ENCODE results near the gene ERFE. TPM values are rescaled to one million over a fixed set of nuclear protein-coding genes. Genes with fewer than 3 reads are reported as not detected.

ERFE gene
- total and polyA plus RNA-seq, 8 donors = 0.13 to 1.1 (median 0.82) TPM; not detected in 4

DNA sequence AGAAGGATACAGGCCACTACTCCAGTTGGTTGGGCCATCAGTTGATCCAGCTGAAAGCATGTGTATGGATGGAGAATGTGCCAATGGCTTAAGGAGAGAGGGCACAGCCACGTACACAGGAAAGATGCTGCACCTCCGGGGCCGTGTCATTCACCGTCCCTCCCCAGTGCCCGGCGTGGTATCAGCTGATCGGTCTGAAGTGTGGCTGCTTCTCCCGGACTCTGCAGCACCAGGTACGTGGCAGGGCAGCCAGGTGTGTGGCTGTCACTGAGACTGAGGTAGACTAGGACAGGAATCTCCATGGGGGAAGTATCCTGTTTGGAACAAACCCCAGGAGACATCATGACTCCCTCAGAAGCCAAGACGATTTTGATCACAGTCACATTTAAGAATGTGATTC lies 4.2 kb upstream of the ERFE start:
- TF ChIP-seq EP300 (IDR thresholded peaks at IDR 0.05) (no peak), CTCF (IDR thresholded peaks at IDR 0.05) (no peak), POLR2AphosphoS5 (IDR thresholded peaks at IDR 0.05) (no peak), POLR2A (IDR thresholded peaks at IDR 0.05) (no peak)
- no peak for DNase-seq
- no peak overlapping the region for H3K27ac ChIP-seq
- H3K9me3 ChIP-seq = no peaks in the 10 kb centered on the region
- WGBS, 5 donors = 89 to 92% (median 92%) methylated on average over 9 to 10 of the region's 10 CpGs
- no peak overlapping the region for H3K4me3 ChIP-seq
- no peaks in the 10 kb centered on the region for H3K36me3 ChIP-seq
- H3K27me3 ChIP-seq = peaks cover 0 to 22% (median 11%) of the 10 kb centered on the region in 3 donors
- intact Hi-C loops (cut with DNase I; ENCODE audit: low total_unique reads) = no loop called here
- H3K4me1 ChIP-seq = peaks cover 16 to 21% (median 17%) of the 10 kb centered on the region in 4 donors

- intact Hi-C loops (cut with DNase I; ENCODE audit: low total_unique reads) = no loop called here
- Histone ChIP-seq H3K27ac (peak overlapping the region in 3 of 5 donors; percentile 24 to 44 (median 24)), H3K4me1 (peaks cover 17 to 24% (median 22%) of the 10 kb centered on the region in 4 donors), H3K36me3 (no peaks in the 10 kb centered on the region), H3K9me3 (no peaks in the 10 kb centered on the region), H3K27me3 (peaks cover 5 to 29% (median 18%) of the 10 kb centered on the region in 3 donors), H3K4me3 (no peak overlapping the region)
- peak in 1 of 2 donors; percentile 79 for DNase-seq
- 77 to 82% (median 81%) methylated on average over 19 of the region's 19 CpGs for WGBS, 5 donors
- TF ChIP-seq CTCF (IDR thresholded peaks at IDR 0.05) (no peak), POLR2AphosphoS5 (IDR thresholded peaks at IDR 0.05) (peak in 1 of 3 donors; percentile 63)
Measured at GRCh38 chr2:238155051-238155760, 3.6 kb upstream of the ERFE start.

DNA sequence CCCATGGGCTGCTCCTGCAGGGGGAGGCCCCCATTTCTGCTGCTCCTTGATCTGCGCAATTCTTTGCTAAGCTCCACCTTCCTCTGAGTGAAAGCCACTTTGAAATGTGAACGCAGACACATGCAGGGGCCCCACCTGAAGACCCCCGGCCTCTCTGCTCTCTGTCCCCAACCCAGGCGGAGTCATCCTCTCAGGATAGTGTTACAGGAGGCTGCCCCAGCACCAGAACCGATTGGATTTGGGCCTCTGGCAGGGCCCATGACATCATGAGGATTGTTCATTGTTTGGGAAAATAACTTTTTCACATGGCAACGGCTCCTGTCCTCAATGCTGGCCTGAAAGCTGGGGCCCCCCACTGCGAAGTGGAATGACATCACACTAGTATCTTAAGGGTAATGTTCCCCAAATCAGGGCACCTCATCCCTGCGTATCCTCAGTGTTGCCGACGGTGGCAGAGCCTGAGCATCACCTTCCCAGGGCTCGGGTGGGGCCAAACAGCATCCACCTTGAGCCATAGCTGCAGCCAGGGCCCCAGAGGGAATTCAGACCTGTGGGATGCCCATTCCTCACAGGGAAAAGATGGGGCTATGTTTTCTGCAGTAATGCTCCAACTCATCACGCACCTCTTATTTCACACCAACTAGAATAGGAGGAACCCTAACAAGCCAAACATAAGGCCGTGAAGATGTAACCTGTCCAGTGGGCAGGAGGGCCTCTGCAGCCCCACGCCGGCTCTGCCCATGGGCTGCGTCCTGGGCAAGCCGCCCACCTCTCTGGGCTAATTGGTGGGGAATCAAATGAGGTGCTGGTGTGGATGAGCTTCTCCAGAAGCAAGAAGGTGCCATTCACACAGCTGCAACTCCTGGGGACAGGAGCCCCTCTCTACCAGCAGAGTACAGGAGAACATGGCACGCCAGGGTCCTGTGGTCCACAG lies 2.7 kb upstream of the ERFE start:
- 81 to 90% (median 84%) methylated on average over 18 of the region's 18 CpGs for WGBS, 5 donors
- Histone ChIP-seq H3K36me3 (no peaks in the 10 kb centered on the region), H3K27ac (peak overlapping the region in 3 of 5 donors; percentile 24 to 44 (median 24)), H3K9me3 (no peaks in the 10 kb centered on the region), H3K4me1 (peaks cover 17 to 27% (median 24%) of the 10 kb centered on the region in 4 donors), H3K4me3 (no peak overlapping the region), H3K27me3 (peaks cover 5 to 37% (median 22%) of the 10 kb centered on the region in 3 donors)
- TF ChIP-seq POLR2AphosphoS5 (IDR thresholded peaks at IDR 0.05) = no peak
- no peak for TF ChIP-seq CTCF (IDR thresholded peaks at IDR 0.05)
- DNase-seq = no peak
- intact Hi-C loops (cut with DNase I; ENCODE audit: low total_unique reads) = no loop called here

DNA sequence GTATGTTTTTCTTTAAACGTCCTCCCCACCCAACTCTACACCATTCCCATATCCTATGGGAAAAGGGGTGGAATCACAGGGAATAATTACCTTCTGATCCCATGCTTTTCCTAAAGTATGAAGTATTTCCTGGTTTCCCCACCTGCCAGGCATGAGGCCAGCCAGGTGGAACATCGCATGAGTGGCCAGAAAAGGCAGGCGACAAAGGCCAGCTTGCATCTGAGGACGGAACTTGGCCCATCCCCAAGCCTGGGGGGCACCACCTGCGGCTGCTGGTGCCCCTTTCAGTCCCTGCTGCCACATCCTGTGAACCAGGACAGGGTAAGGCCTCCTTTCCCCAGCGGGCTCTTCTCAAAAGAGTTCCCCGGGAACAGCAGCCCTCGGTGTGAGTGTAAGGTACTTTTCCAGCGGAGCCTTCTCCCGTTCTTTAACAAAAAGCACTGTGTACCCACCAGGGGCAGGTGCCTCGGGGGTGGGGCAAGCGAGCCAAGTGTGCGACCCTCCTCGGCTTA lies 1.2 kb upstream of the ERFE start:
- 45 to 68% (median 63%) methylated on average over 14 of the region's 14 CpGs for whole genome bisulfite sequencing, 5 donors
- Histone ChIP-seq H3K4me1 (peaks cover 17 to 27% (median 24%) of the 10 kb centered on the region in 4 donors), H3K36me3 (no peaks in the 10 kb centered on the region), H3K27ac (no peak overlapping the region), H3K9me3 (no peaks in the 10 kb centered on the region), H3K4me3 (peak overlapping the region in 1 of 4 donors; percentile 42), H3K27me3 (peaks cover 5 to 52% (median 25%) of the 10 kb centered on the region in 3 donors)
- TF ChIP-seq POLR2AphosphoS5 (IDR thresholded peaks at IDR 0.05) (no peak), EP300 (IDR thresholded peaks at IDR 0.05) (no peak), CTCF (IDR thresholded peaks at IDR 0.05) (no peak), POLR2A (IDR thresholded peaks at IDR 0.05) (no peak)
- intact Hi-C loops (cut with DNase I; ENCODE audit: low total_unique reads) = no loop called here
- DNase-seq = no peak

Data from stomach (tissue), 9 donors.